Stimulated activated memory B cell treated with anti-CD40 and anti-IgM and Interleukin-4, amounts not matched to agents 10 μg/mL and 1 μg/mL and 100 μg/mL, for 72 hours (primary cell): ENCODE measurements around the gene PCED1A.

Experiments
- ATAC-seq: fragments of 150-1000 bp; cut with Tn5 transposase; 2 replicates; pipeline ENCODE4 v1.10.0; 2021
- H3K27ac Mint-ChIP-seq: one replicate; pipeline ENCODE4 v1.8.0; 2022; ENCODE audit warnings: mild to moderate bottlenecking, mixed read lengths
- H3K27me3 Mint-ChIP-seq: one replicate; pipeline ENCODE4 v1.8.0; 2022; ENCODE audit warnings: mixed read lengths
- H3K36me3 Mint-ChIP-seq: one replicate; pipeline ENCODE4 v1.8.0; 2022; ENCODE audit warnings: mixed read lengths
- H3K4me1 Mint-ChIP-seq: one replicate; pipeline ENCODE4 v1.8.0; 2022; ENCODE audit warnings: mixed read lengths
- H3K4me3 Mint-ChIP-seq: one replicate; pipeline ENCODE4 v1.8.0; 2022; ENCODE audit warnings: mild to moderate bottlenecking, moderate library complexity, mixed read lengths
- H3K9me3 Mint-ChIP-seq: one replicate; pipeline ENCODE4 v1.8.0; 2022; ENCODE audit warnings: mixed read lengths

PCED1A gene

DNA sequence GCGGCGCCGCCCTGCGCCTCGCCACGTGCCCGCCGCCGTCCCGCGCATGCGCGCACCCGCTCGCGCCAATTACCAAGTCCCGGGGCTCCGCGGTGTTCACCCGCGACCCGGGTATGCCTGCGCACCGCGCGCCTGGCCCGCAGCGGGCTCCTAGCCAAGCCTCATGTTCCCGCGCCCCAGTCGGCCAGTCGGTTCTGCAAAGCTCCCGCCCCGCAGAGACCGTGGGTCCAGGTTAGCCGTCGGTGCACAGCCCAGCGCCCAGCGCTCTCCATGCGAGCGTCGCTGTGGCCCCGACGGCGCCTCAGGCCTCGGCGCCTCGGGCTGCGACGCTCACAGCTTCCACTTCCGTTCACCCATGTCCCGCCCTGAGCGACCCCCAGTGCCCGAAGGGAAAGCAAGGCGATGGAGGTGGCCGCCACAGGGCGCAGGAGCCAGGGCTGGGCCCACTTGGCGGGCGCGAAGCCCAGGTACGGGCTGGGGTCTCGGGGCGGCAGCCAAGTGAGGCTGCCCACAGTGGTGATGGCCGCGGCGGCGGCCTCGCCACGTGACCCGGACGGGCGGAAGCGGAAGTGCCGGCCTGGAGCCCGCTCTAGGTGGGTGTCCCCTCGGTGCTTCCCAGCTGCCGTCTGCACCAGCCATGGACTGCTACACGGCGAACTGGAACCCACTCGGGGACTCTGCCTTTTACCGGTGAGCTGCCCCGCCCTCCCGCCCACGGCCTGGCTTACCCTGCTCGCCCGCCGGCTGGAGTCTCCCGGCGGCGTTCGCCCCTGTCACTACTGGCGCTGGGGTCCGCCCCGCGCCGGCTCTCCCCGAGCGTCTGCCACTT is at the start of gene PCED1A, which contains the start of gene VPS16:
Gene PCED1A, minus strand, starts transcription at position 518 of the 829 bp plus-strand sequence. CDS start 743 bp downstream, outside the sequence.
Gene VPS16, plus strand, starts transcription at position 608 of the 829 bp plus-strand sequence. Its CDS starts 30 bp downstream, at position 638.
- Mint-ChIP-seq H3K4me1 (peaks cover 42% of the 10 kb centered on the region), H3K27me3 (no peaks in the 10 kb centered on the region), H3K4me3 (peak within 1 kb of the TSS; percentile 87), H3K27ac (peak within 1 kb of the TSS; percentile 93), H3K36me3 (peaks cover 24% of the 10 kb centered on the region), H3K9me3 (no peaks in the 10 kb centered on the region)
- ATAC-seq, result peak; percentile 99

DNA sequence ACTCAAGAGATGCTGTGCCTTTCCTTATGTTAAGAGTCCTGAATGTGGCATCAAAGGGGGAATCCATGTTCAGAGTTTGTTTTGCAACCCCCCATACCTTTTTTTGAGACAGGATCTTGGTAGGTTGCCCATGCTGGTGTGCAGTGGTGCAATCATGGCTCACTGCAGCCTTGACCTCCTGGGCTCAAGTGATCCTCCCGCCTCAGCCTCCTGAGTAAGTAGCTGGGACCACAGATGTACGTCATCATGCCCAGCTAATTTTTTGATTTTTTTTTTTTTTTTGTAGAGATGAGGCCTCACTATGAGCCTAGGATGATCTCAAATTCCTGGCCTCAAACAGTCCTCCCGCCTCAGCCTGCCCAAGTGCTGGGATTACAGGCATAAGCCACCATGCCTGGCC is 49.3 kb upstream of the PCED1A start:
- peaks cover 56% of the 10 kb centered on the region for H3K4me1 Mint-ChIP-seq
- no peaks in the 10 kb centered on the region for H3K9me3 Mint-ChIP-seq
- no peaks in the 10 kb centered on the region for H3K27me3 Mint-ChIP-seq
- H3K4me3 Mint-ChIP-seq, result no peak overlapping the region
- ATAC-seq, result no peak
- H3K36me3 Mint-ChIP-seq, result peaks cover 17% of the 10 kb centered on the region
- no peak overlapping the region for H3K27ac Mint-ChIP-seq

DNA sequence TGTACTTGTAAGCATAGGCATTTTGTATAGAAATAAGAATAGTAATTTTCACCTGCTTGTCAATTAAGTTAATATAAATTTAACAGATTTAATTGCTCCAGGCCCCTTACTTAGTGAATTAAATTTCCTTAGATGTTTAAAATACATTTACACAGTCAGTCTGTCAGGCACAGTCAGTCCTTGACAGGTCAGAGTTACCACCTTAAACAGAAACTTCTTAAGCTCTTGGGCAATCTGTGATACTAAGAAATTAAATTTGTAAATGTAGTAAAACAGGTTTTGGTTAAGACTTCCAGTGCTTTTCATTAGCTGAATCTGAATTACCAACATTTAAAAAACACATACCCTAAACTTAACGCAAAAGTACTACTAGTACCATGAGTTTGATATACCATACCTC is 48.8 kb upstream of the PCED1A start:
- H3K4me1 Mint-ChIP-seq, result peaks cover 61% of the 10 kb centered on the region
- no peak overlapping the region for H3K27ac Mint-ChIP-seq
- H3K36me3 Mint-ChIP-seq, result peaks cover 13% of the 10 kb centered on the region
- H3K27me3 Mint-ChIP-seq, result no peaks in the 10 kb centered on the region
- no peaks in the 10 kb centered on the region for H3K9me3 Mint-ChIP-seq
- H3K4me3 Mint-ChIP-seq, result no peak overlapping the region
- no peak for ATAC-seq

DNA sequence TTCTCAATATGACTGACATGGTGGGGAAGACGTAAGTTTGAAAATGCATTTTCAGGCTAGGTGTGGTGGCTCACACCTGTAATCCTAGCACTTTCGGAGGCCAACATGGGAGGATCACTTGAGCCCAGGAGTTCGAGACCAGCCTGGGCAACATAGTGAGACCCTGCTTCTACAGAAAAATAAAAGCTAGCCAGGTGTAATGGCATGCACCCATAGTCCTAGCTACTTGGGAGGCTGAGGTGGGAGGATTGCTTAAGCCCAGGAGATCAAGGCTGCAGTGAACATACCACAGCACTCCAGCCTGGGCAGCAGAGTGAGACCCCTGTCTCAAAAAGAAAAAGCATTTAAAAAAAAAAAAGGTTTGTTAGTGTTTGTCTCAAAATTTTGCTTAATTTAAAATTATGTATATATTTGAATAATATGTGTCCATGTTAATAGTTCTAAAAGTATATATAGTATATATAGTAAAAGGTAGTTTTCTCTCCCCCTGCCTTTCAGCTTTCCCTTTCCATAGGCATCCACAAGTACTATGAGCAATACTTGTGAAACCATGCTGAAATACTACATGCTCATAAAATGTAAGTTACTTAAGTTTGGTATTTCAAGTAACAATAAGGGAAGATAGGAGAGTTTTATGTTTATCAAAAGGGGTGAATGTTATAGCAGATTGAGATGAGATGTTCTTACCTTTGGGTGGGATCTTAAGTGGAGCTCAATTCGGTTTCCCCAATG is 47.9 kb upstream of the PCED1A start:
- H3K4me1 Mint-ChIP-seq, result peaks cover 69% of the 10 kb centered on the region
- no peaks in the 10 kb centered on the region for H3K27me3 Mint-ChIP-seq
- no peak overlapping the region for H3K27ac Mint-ChIP-seq
- ATAC-seq, result no peak
- no peaks in the 10 kb centered on the region for H3K9me3 Mint-ChIP-seq
- no peak overlapping the region for H3K4me3 Mint-ChIP-seq
- H3K36me3 Mint-ChIP-seq, result peaks cover 15% of the 10 kb centered on the region

DNA sequence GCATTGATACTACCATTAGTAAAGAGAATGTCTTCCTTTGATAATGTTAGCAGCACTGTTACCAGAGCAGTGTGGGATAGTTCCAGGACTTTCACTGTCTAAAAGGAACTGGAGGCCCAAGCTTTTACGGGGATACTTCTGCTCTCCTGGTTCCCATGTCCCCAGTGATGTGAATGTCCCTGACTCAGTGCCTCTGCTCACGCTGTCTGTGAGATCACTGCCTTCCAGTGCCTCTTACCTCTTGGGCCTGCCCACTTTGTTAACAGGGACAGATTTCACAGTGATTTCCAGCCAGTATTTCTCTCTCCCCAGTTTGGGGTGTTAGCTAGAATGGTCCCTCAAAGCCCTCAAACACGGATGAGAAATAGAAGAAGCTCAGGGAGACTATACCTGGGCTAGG is 47.3 kb upstream of the PCED1A start:
- no peak overlapping the region for H3K27ac Mint-ChIP-seq
- peaks cover 15% of the 10 kb centered on the region for H3K36me3 Mint-ChIP-seq
- no peak for ATAC-seq
- no peaks in the 10 kb centered on the region for H3K27me3 Mint-ChIP-seq
- H3K4me3 Mint-ChIP-seq, result no peak overlapping the region
- peaks cover 69% of the 10 kb centered on the region for H3K4me1 Mint-ChIP-seq
- no peaks in the 10 kb centered on the region for H3K9me3 Mint-ChIP-seq

DNA sequence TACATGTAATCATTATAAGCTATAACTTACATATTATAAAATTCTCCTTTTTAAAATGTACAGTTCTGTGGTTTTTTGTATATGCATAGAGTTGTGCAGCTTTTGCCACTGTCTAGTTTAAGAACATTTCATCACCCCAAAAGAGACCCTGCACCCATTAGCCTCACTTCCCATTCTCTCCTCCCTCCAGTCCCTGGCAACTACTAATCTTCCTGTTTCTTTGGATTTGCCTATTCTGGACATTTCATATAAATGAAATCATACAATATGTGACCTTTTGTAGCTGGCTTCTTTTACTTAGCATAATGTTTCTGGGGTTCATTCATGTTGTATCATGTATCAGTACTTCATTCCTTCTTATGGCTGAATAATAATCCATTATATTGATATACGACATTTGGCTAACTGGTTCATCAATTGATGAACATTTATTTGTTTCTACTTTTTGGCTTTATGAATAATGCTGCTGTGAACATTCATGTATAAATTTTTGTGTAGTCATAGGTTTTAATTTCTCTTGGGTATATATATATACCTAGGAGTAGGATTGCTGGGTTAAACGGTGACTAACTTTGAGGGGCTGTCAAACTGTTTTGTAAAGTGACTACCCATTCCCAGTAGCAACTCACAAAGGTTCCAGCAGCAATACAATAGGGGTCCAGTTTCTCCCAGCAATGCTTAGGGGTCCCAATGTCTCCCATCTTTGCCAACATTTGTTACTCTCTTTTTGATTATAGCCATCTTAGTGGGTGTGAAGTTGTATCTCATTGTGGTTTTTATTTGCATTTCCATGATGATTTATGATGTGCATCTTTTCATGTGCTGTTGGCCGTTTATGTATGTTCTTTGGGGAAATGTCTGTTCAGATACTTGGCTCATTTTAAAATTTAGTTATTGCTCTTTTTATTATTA is 43.5 kb upstream of the PCED1A start:
- no peak overlapping the region for H3K27ac Mint-ChIP-seq
- H3K4me3 Mint-ChIP-seq, result no peak overlapping the region

GRCh38 chr20:2880650-2881049 is 40.2 kb upstream of the PCED1A start:
- H3K4me1 Mint-ChIP-seq, result peaks cover 60% of the 10 kb centered on the region
- no peaks in the 10 kb centered on the region for H3K27me3 Mint-ChIP-seq
- no peak overlapping the region for H3K4me3 Mint-ChIP-seq
- no peak overlapping the region for H3K27ac Mint-ChIP-seq
- H3K36me3 Mint-ChIP-seq, result peaks cover 12% of the 10 kb centered on the region
- H3K9me3 Mint-ChIP-seq, result no peaks in the 10 kb centered on the region
- ATAC-seq, result no peak

More for the DNA sequence above, 43.5 kb upstream of the PCED1A start:
- Mint-ChIP-seq H3K4me1 (peaks cover 62% of the 10 kb centered on the region), H3K9me3 (no peaks in the 10 kb centered on the region), H3K27me3 (no peaks in the 10 kb centered on the region), H3K36me3 (peaks cover 7% of the 10 kb centered on the region)
- no peak for ATAC-seq

GRCh38 chr20:2879146-2879545 is 38.7 kb upstream of the PCED1A start:
- Mint-ChIP-seq H3K36me3 (peaks cover 12% of the 10 kb centered on the region), H3K4me3 (no peak overlapping the region), H3K9me3 (no peaks in the 10 kb centered on the region), H3K4me1 (peaks cover 60% of the 10 kb centered on the region), H3K27me3 (no peaks in the 10 kb centered on the region), H3K27ac (no peak overlapping the region)
- no peak for ATAC-seq

GRCh38 chr20:2878515-2878914 is 38.1 kb upstream of the PCED1A start:
- no peak overlapping the region for H3K27ac Mint-ChIP-seq
- no peak for ATAC-seq
- no peaks in the 10 kb centered on the region for H3K27me3 Mint-ChIP-seq
- peaks cover 7% of the 10 kb centered on the region for H3K36me3 Mint-ChIP-seq
- H3K4me3 Mint-ChIP-seq, result no peak overlapping the region
- H3K9me3 Mint-ChIP-seq, result no peaks in the 10 kb centered on the region
- peaks cover 55% of the 10 kb centered on the region for H3K4me1 Mint-ChIP-seq

- peaks cover 7% of the 10 kb centered on the region for H3K36me3 Mint-ChIP-seq
- no peak overlapping the region for H3K4me3 Mint-ChIP-seq
- no peak overlapping the region for H3K27ac Mint-ChIP-seq
- no peak for ATAC-seq
- peaks cover 75% of the 10 kb centered on the region for H3K4me1 Mint-ChIP-seq
- no peaks in the 10 kb centered on the region for H3K9me3 Mint-ChIP-seq
- peaks cover 10% of the 10 kb centered on the region for H3K27me3 Mint-ChIP-seq
Observed at GRCh38 chr20:2875690-2876203, 35.3 kb upstream of the PCED1A start.

- H3K4me3 Mint-ChIP-seq, result peak overlapping the region; percentile 87
- H3K9me3 Mint-ChIP-seq, result no peaks in the 10 kb centered on the region
- H3K36me3 Mint-ChIP-seq, result peaks cover 7% of the 10 kb centered on the region
- peaks cover 70% of the 10 kb centered on the region for H3K4me1 Mint-ChIP-seq
- peaks cover 10% of the 10 kb centered on the region for H3K27me3 Mint-ChIP-seq
- no peak for ATAC-seq
- peak overlapping the region; percentile 88 for H3K27ac Mint-ChIP-seq
Observed at GRCh38 chr20:2874456-2874855, 34.0 kb upstream of the PCED1A start.

DNA sequence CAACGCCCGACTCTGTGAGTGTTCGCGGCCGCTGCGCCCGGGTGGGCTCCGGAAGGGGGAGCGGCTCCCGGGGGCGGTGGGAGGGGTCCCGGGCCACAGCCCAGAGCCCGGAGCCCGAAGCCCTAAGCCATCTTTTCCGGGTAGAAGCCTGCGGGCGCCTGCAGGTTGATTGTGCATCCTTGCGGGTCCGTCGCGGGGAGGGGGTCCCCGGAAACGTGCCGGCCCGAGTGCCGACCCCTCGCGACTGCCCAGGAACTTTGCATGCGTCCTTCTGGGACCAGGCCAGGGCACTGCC is 33.2 kb upstream of the PCED1A start:
- Mint-ChIP-seq H3K4me1 (peaks cover 71% of the 10 kb centered on the region), H3K9me3 (no peaks in the 10 kb centered on the region)

GRCh38 chr20:2873010-2873746 is 32.7 kb upstream of the PCED1A start, which contains the start of gene PTPRA:
PTPRA (plus strand) TSS chr20:2873481; CDS start chr20:2964278, 90,797 bp downstream.
- peaks cover 67% of the 10 kb centered on the region for H3K4me1 Mint-ChIP-seq
- ATAC-seq, result peak; percentile 98
- H3K27me3 Mint-ChIP-seq, result peaks cover 10% of the 10 kb centered on the region
- H3K9me3 Mint-ChIP-seq, result no peaks in the 10 kb centered on the region
- peak within 1 kb of the TSS; percentile 88 for H3K27ac Mint-ChIP-seq
- H3K4me3 Mint-ChIP-seq, result peak within 1 kb of the TSS; percentile 90
- H3K36me3 Mint-ChIP-seq, result no peaks in the 10 kb centered on the region

More for the DNA sequence above, 33.2 kb upstream of the PCED1A start:
- peak overlapping the region; percentile 88 for H3K27ac Mint-ChIP-seq
- peaks cover 10% of the 10 kb centered on the region for H3K27me3 Mint-ChIP-seq
- H3K4me3 Mint-ChIP-seq, result peak overlapping the region; percentile 87
- peak; percentile 75 for ATAC-seq
- H3K36me3 Mint-ChIP-seq, result peaks cover 3% of the 10 kb centered on the region

- peak overlapping the region; percentile 90 for H3K4me3 Mint-ChIP-seq
- H3K36me3 Mint-ChIP-seq, result peaks cover 2% of the 10 kb centered on the region
- H3K4me1 Mint-ChIP-seq, result peaks cover 69% of the 10 kb centered on the region
- H3K9me3 Mint-ChIP-seq, result no peaks in the 10 kb centered on the region
- peak overlapping the region; percentile 88 for H3K27ac Mint-ChIP-seq
- peaks cover 10% of the 10 kb centered on the region for H3K27me3 Mint-ChIP-seq
- ATAC-seq, result peak; percentile 58
Observed at GRCh38 chr20:2872459-2873009, 32.1 kb upstream of the PCED1A start.
